ENCODE results near the gene ZNF724. TPM values are rescaled to one million over a fixed set of nuclear protein-coding genes. Genes with fewer than 3 reads are reported as not detected.

The ZNF724 gene
- total and polyA plus RNA-seq, 10 of the 15 experiments (the other 5 are each of a cell fraction or from before 2014, with no cell fraction given): 0.71 to 14.7 (median 4.2) TPM

DNA sequence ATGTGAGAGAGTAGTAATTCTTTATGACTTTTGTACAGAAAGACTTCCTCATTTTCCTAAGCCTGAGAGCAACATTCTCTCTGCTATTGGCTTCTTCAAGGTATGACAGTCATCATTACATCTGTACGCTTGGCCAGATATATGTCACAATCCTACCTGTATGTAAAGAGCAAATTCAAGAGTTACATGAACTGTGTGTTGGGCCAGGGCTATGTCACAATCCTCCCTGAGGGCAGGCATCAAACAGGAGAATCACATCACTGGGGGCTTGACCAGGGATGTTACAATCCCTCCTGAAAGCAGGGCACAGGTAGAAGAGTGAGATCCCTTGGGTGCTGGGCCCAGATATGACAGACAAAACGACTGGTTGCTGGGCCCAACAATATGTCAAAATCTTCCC is 9.8 kb upstream of the ZNF724 start:
- RAD21 ChIA-PET (ENCODE audit: unreplicated experiment): no interaction called here
- no peak for DNase-seq (ENCODE audit: low read depth, low spot score)

More for the DNA sequence above, 9.8 kb upstream of the ZNF724 start:
- ChIA-PET CTCF (no interaction called here), SMC1A (ENCODE audit: uncharacterized antibody, unreplicated experiment) (no interaction called here), POLR2A (no interaction called here)
- Histone ChIP-seq H3K79me2 (ENCODE audit: control insufficient read depth, insufficient read depth, low read length) (no peaks in the 10 kb centered on the region), H4K20me1 (ENCODE audit: control insufficient read depth, insufficient read depth) (no peaks in the 10 kb centered on the region), H3K4me1 (ENCODE audit: control insufficient read depth, insufficient read depth, low read length) (no peaks in the 10 kb centered on the region), H3K4me3 (no peak overlapping the region), H3K9me3 (replicated peaks; ENCODE audit: control insufficient read depth, insufficient read depth, low read length) (no peaks in the 10 kb centered on the region; the same call in 2 of the 3 replicates), H3K27ac (ENCODE audit: control insufficient read depth, insufficient read depth) (no peak overlapping the region), H3K36me3 (ENCODE audit: control insufficient read depth in 2 of 2, insufficient read depth in 2 of 2, low read length in 1 of 2) (peaks cover 0 to 10% of the 10 kb centered on the region in 2 experiments; a peak in 3 of 4 replicates), H2AFZ (ENCODE audit: control insufficient read depth, low read depth, low read length) (no peak overlapping the region), H3K9ac (ENCODE audit: control insufficient read depth, insufficient read depth, low read length) (no peak overlapping the region), H3K4me2 (ENCODE audit: control insufficient read depth, insufficient read depth) (no peak overlapping the region), H3K27me3 (replicated peaks in 1 of 2; ENCODE audit: control insufficient read depth in 2 of 2, insufficient read depth in 2 of 2, low read length in 1 of 2) (no peaks in the 10 kb centered on the region)
- no TSS peak for BruUV-seq (replicated peaks)
- intact Hi-C loops (cut with micrococcal nuclease; ENCODE audit: unreplicated experiment): no loop called here
- ATAC-seq (no peak), FAIRE-seq (no peak)
- in situ Hi-C loops (cut with MboI): no loop called here
- TF ChIP-seq, protein P1, sequence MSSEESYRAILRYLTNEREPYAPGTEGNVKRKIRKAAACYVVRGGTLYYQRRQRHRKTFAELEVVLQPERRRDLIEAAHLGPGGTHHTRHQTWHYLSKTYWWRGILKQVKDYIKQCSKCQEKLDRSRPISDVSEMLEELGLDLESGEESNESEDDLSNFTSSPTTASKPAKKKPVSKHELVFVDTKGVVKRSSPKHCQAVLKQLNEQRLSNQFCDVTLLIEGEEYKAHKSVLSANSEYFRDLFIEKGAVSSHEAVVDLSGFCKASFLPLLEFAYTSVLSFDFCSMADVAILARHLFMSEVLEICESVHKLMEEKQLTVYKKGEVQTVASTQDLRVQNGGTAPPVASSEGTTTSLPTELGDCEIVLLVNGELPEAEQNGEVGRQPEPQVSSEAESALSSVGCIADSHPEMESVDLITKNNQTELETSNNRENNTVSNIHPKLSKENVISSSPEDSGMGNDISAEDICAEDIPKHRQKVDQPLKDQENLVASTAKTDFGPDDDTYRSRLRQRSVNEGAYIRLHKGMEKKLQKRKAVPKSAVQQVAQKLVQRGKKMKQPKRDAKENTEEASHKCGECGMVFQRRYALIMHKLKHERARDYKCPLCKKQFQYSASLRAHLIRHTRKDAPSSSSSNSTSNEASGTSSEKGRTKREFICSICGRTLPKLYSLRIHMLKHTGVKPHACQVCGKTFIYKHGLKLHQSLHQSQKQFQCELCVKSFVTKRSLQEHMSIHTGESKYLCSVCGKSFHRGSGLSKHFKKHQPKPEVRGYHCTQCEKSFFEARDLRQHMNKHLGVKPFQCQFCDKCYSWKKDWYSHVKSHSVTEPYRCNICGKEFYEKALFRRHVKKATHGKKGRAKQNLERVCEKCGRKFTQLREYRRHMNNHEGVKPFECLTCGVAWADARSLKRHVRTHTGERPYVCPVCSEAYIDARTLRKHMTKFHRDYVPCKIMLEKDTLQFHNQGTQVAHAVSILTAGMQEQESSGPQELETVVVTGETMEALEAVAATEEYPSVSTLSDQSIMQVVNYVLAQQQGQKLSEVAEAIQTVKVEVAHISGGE (CRISPR knock-in tag; IDR thresholded peaks at IDR 0.05): no peak
- no peak for TF ChIP-seq EP300 (IDR thresholded peaks at IDR 0.05; ENCODE audit: borderline replicate concordance in 1 of 2, control insufficient read depth in 1 of 2, low read depth in 2 of 2, low read length in 2 of 2)
- no peak for TF ChIP-seq MTA3 (IDR thresholded peaks at IDR 0.05; ENCODE audit: borderline replicate concordance, low read length)
- no peak for TF ChIP-seq ETV6 (conservative IDR thresholded peaks at IDR 0.05 in 1 of 2, IDR thresholded peaks at IDR 0.05 in 1 of 2; ENCODE audit: borderline replicate concordance in 1 of 2, low read depth in 1 of 2)
- TF ChIP-seq, protein P2, sequence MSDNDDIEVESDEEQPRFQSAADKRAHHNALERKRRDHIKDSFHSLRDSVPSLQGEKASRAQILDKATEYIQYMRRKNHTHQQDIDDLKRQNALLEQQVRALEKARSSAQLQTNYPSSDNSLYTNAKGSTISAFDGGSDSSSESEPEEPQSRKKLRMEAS (IDR thresholded peaks at IDR 0.05; ENCODE audit: low read depth, low read length): no peak
- 93% methylated on average over 2 of the region's 2 CpGs for WGBS (ENCODE audit: insufficient coverage, insufficient replicate concordance, low lambda C conversion rate, missing lambda C conversion rate)
